HG03432 (cell line): ENCODE measurements around the gene ENPP7.
"Not testable (repeated sequence)": the region's sequence is repeated elsewhere in the genome, so short reads cannot be mapped to it uniquely, and the experiment has no call there.

Experiments used
- ATAC-seq: cut with Tn5 transposase; IDR thresholded peaks from one replicate; pipeline ENCODE4 v1.9.1; 2021; ENCODE audit warnings: mild to moderate bottlenecking, moderate library complexity; ENCODE audit not compliant: unreplicated experiment

Gene ENPP7

GRCh38 chr17:79748295-79749099, 17.8 kb downstream of the ENPP7 start:
- no peak for ATAC-seq

- ATAC-seq, result no peak
Measured at GRCh38 chr17:79749156-79749815, 18.5 kb downstream of the ENPP7 start.

- ATAC-seq, result no peak
Measured at GRCh38 chr17:79749958-79750357, 19.2 kb downstream of the ENPP7 start.

- no peak for ATAC-seq
Measured at GRCh38 chr17:79750650-79751545, 20.2 kb downstream of the ENPP7 start.

- no peak for ATAC-seq
Measured at GRCh38 chr17:79752175-79752574, 21.4 kb downstream of the ENPP7 start.

- ATAC-seq, result no peak
Measured at GRCh38 chr17:79754370-79754769, 23.6 kb downstream of the ENPP7 start.

GRCh38 chr17:79754903-79755302, 24.2 kb downstream of the ENPP7 start:
- not testable (repeated sequence) for ATAC-seq

GRCh38 chr17:79755591-79755990, 24.8 kb downstream of the ENPP7 start:
- no peak for ATAC-seq

- ATAC-seq, result no peak
Measured at GRCh38 chr17:79757140-79757745, 26.5 kb downstream of the ENPP7 start.

- ATAC-seq, result no peak
Measured at GRCh38 chr17:79758271-79758670, 27.5 kb downstream of the ENPP7 start.

- ATAC-seq, result no peak
Measured at GRCh38 chr17:79760197-79760906, 29.6 kb downstream of the ENPP7 start.

- ATAC-seq, result no peak
Measured at GRCh38 chr17:79761894-79762589, 31.3 kb downstream of the ENPP7 start.

GRCh38 chr17:79765708-79766107, 35.0 kb downstream of the ENPP7 start:
- no peak for ATAC-seq

GRCh38 chr17:79769570-79770506, 39.1 kb downstream of the ENPP7 start:
- no peak for ATAC-seq

- no peak for ATAC-seq
Measured at GRCh38 chr17:79771276-79771675, 40.5 kb downstream of the ENPP7 start.

- ATAC-seq, result not testable (repeated sequence)
Measured at GRCh38 chr17:79772726-79773125, 42.0 kb downstream of the ENPP7 start.

- ATAC-seq, result no peak
Measured at GRCh38 chr17:79774561-79774975, 43.8 kb downstream of the ENPP7 start.

GRCh38 chr17:79775632-79776031, 44.9 kb downstream of the ENPP7 start:
- no peak for ATAC-seq
